H9 (cell line): Measurements from ENCODE around the gene DNAJC21. TPM values are rescaled to one million over a fixed set of nuclear protein-coding genes. Genes with fewer than 3 reads are reported as not detected.

ENCODE experiments used
- DNase-seq: peaks from one replicate; pipeline ENCODE4 v3.0.0-alpha.2; 2017
- H2AFZ ChIP-seq: one replicate; pipeline ENCODE4 v1.6.1; 2013; ENCODE audit warnings: mild to moderate bottlenecking, low read length, control low read depth, moderate library complexity
- H2AK5ac ChIP-seq: 2 replicates; pipeline ENCODE4 v1.6.1; 2013; ENCODE audit warnings: low read length, control low read depth, mixed read lengths; ENCODE audit not compliant: insufficient read length
- H2BK120ac ChIP-seq: one replicate; pipeline ENCODE4 v1.6.1; 2013; ENCODE audit warnings: low read depth, mild to moderate bottlenecking, low read length, control low read depth, inconsistent platforms; ENCODE audit not compliant: poor library complexity, severe bottlenecking
- H2BK12ac ChIP-seq: 2 replicates; pipeline ENCODE4 v1.6.1; 2013; ENCODE audit warnings: low read length, control low read depth, mixed read lengths, low read depth; ENCODE audit not compliant: insufficient read length
- H2BK15ac ChIP-seq: 2 replicates; pipeline ENCODE4 v1.6.1; 2013; ENCODE audit warnings: low read depth, low read length, control low read depth
- H2BK20ac ChIP-seq: one replicate; pipeline ENCODE4 v1.6.1; 2013; ENCODE audit warnings: low read depth, mild to moderate bottlenecking, low read length, control low read depth, inconsistent platforms; ENCODE audit not compliant: poor library complexity, severe bottlenecking
- H2BK5ac ChIP-seq: 2 replicates; pipeline ENCODE4 v1.6.1; 2013; ENCODE audit warnings: low read length, control low read depth, mixed read lengths; ENCODE audit not compliant: insufficient read length
- H3K14ac ChIP-seq: 2 replicates; pipeline ENCODE4 v1.6.1; 2013; ENCODE audit warnings: low read length, control low read depth; ENCODE audit not compliant: insufficient read depth
- H3K18ac ChIP-seq: 2 replicates; pipeline ENCODE4 v1.6.1; 2013; ENCODE audit warnings: low read depth, mild to moderate bottlenecking, mixed read lengths, low read length, control low read depth; ENCODE audit not compliant: insufficient read length
- H3K23ac ChIP-seq: 2 replicates; pipeline ENCODE4 v1.6.1; 2013; ENCODE audit warnings: low read length, control low read depth, mixed read lengths, low read depth; ENCODE audit not compliant: insufficient read length
- H3K23me2 ChIP-seq: 2 replicates; pipeline ENCODE4 v1.6.1; 2013; ENCODE audit warnings: low read depth, mild to moderate bottlenecking, mixed read lengths, low read length, control low read depth; ENCODE audit not compliant: insufficient read length, poor library complexity, severe bottlenecking
- H3K27ac ChIP-seq: 2 replicates; pipeline ENCODE4 v1.5.1; 2013; ENCODE audit warnings: low read length, control low read depth, mixed read lengths, low read depth; ENCODE audit not compliant: insufficient read length
- H3K27me3 ChIP-seq: 2 replicates; pipeline ENCODE4 v1.6.1; 2013; ENCODE audit warnings: low read length, control low read depth, inconsistent platforms; ENCODE audit not compliant: insufficient read depth
- H3K4ac ChIP-seq: 2 replicates; pipeline ENCODE4 v1.6.1; 2013; ENCODE audit warnings: low read depth, mild to moderate bottlenecking, control low read depth, inconsistent platforms, low read length, moderate library complexity
- H3K4me1 ChIP-seq: 2 replicates; pipeline ENCODE4 v1.6.1; 2013; ENCODE audit warnings: low read length, control low read depth, inconsistent platforms; ENCODE audit not compliant: insufficient read depth
- H3K4me2 ChIP-seq: 2 replicates; pipeline ENCODE4 v1.6.1; 2013; ENCODE audit warnings: low read length, control low read depth, mixed read lengths; ENCODE audit not compliant: insufficient read length, insufficient read depth
- H3K56ac ChIP-seq: 2 replicates; pipeline ENCODE4 v1.6.1; 2013; ENCODE audit warnings: low read depth, mild to moderate bottlenecking, mixed read lengths, low read length, control low read depth; ENCODE audit not compliant: insufficient read length
- H3K79me1 ChIP-seq: 2 replicates; pipeline ENCODE4 v1.6.1; 2013; ENCODE audit warnings: low read depth, mild to moderate bottlenecking, moderate library complexity, low read length, control low read depth, inconsistent platforms; ENCODE audit not compliant: insufficient read depth, poor library complexity, severe bottlenecking
- H3K79me2 ChIP-seq: 2 replicates; pipeline ENCODE4 v1.6.1; 2013; ENCODE audit warnings: low read length, control low read depth, inconsistent platforms; ENCODE audit not compliant: insufficient read depth
- H3K9ac ChIP-seq: 2 replicates; pipeline ENCODE4 v1.6.1; 2013; ENCODE audit warnings: low read length, control low read depth, mixed read lengths; ENCODE audit not compliant: insufficient read length; ENCODE audit errors: extremely low read depth
- H3K9me3 ChIP-seq: one replicate; pipeline ENCODE4 v1.6.1; 2013; ENCODE audit warnings: low read depth, low read length, inconsistent platforms; ENCODE audit not compliant: control insufficient read depth
- H3T11ph ChIP-seq: one replicate; pipeline ENCODE4 v1.6.1; 2013; ENCODE audit warnings: mild to moderate bottlenecking, low read length, control low read depth, inconsistent platforms
- H4K20me1 ChIP-seq: one replicate; pipeline ENCODE4 v1.6.1; 2013; ENCODE audit not compliant: control insufficient read depth, insufficient read length, insufficient read depth
- H4K5ac ChIP-seq: 2 replicates; pipeline ENCODE4 v1.6.1; 2013; ENCODE audit warnings: low read depth, mild to moderate bottlenecking, mixed read lengths, low read length, control low read depth; ENCODE audit not compliant: insufficient read length
- H4K8ac ChIP-seq: replicated peaks from 2 replicates; pipeline ENCODE4 v1.6.1; 2013; ENCODE audit warnings: low read length, control low read depth, mixed read lengths, low read depth; ENCODE audit not compliant: insufficient read length
- H4K91ac ChIP-seq: 2 replicates; pipeline ENCODE4 v1.6.1; 2013; ENCODE audit warnings: low read depth, mild to moderate bottlenecking, moderate library complexity, mixed read lengths, low read length, control low read depth; ENCODE audit not compliant: insufficient read length
- H3K27ac Mint-ChIP-seq, 3 experiments: 2 replicates in 2 of 3; 3 replicates in 1 of 3; pipeline ENCODE4 v1.8.0; 2020 to 2021; ENCODE audit warnings: mixed read lengths in 3 of 3, mild to moderate bottlenecking in 1 of 3, moderate library complexity in 1 of 3
- H3K27me3 Mint-ChIP-seq: 2 replicates; pipeline ENCODE4 v1.8.0; 2021; ENCODE audit warnings: low read depth, mild to moderate bottlenecking, moderate library complexity, mixed read lengths
- H3K36me3 Mint-ChIP-seq, 3 experiments: 2 replicates in 2 of 3; 3 replicates in 1 of 3; pipeline ENCODE4 v1.8.0; 2020 to 2021; ENCODE audit warnings: low read depth in 3 of 3, mixed read lengths in 3 of 3; ENCODE audit not compliant: insufficient read depth in 1 of 3
- H3K4me1 Mint-ChIP-seq, 2 experiments: 2 replicates each; pipeline ENCODE4 v1.8.0; 2020; ENCODE audit warnings: mixed read lengths in 2 of 2
- H3K4me3 Mint-ChIP-seq, 2 experiments: 2 replicates in 1 of 2; 3 replicates in 1 of 2; pipeline ENCODE4 v1.8.0; 2020 to 2021; ENCODE audit warnings: mild to moderate bottlenecking in 2 of 2, mixed read lengths in 2 of 2, moderate library complexity in 1 of 2
- H3K9me3 Mint-ChIP-seq, 2 experiments: 2 replicates in 1 of 2; 3 replicates in 1 of 2; pipeline ENCODE4 v1.8.0; 2020; ENCODE audit warnings: mild to moderate bottlenecking in 2 of 2, mixed read lengths in 2 of 2, moderate library complexity in 1 of 2
- WGBS: extraction: QIAGEN DNeasy Blood & Tissue Kit; methylation state at CpG from one replicate; pipeline ENCODE4 v1.1.7; 2013; ENCODE audit warnings: missing lambda C conversion rate, low lambda C conversion rate, mixed read lengths; ENCODE audit not compliant: insufficient read length; ENCODE audit errors: extremely low coverage; 5-methylcytosine and 5-hydroxymethylcytosine counted together
- total RNA-seq: library from RNA; stranded (reverse); gene quantifications from 2 replicates; pipeline ENCODE4 v1.2.1, GENCODE V29; 2021
- TF ChIP-seq, protein P1 (sequence below): fragments of 200-600 bp; sonication (generic); conservative IDR thresholded peaks from 3 replicates; pipeline ENCODE4 v1.8.0; 2021; ENCODE audit warnings: antibody characterized with exemption, mild to moderate bottlenecking

The DNAJC21 gene
- total RNA-seq, 1 experiment from 2014 or later = 50.4 TPM

DNA sequence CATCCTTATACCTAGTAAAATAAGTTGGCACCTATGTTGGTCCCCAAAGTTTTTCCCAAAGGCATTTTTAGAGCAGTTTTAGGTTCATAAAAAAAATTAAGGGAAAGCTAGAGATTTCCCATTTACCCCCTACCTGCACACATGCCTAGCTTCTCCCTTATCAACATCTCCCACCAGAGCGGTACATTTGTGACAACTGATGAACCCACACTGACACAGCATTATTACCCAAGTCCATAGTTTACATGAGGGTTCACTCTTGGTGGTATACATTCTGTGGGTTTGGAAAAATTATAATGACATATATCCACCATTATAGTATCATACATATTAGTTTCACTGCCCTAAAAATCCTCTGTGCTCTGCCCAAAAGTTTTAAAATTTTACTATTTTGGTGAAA, 26.1 kb upstream of the DNAJC21 start:
- Histone ChIP-seq H2BK12ac (no peak overlapping the region), H2BK15ac (no peak overlapping the region), H2BK20ac (no peak overlapping the region), H3T11ph (no peak overlapping the region), H3K79me1 (no peaks in the 10 kb centered on the region), H3K27ac (no peak overlapping the region), H3K4ac (no peak overlapping the region), H4K20me1 (no peaks in the 10 kb centered on the region), H3K9ac (no peak overlapping the region), H4K5ac (no peak overlapping the region), H4K91ac (no peak overlapping the region), H3K23me2 (no peaks in the 10 kb centered on the region), H2BK120ac (no peak overlapping the region), H3K79me2 (no peaks in the 10 kb centered on the region), H3K9me3 (no peaks in the 10 kb centered on the region), H3K4me1 (no peaks in the 10 kb centered on the region), H3K4me2 (no peak overlapping the region), H3K18ac (no peak overlapping the region), H3K14ac (no peak overlapping the region), H3K56ac (no peak overlapping the region), H4K8ac (no peak overlapping the region), H2AFZ (no peak overlapping the region), H3K27me3 (no peaks in the 10 kb centered on the region), H3K23ac (no peak overlapping the region), H2BK5ac (no peak overlapping the region), H2AK5ac (no peak overlapping the region)
- H3K4me3 Mint-ChIP-seq = no peak overlapping the region
- H3K36me3 Mint-ChIP-seq = peaks cover 9 to 31% (median 24%) of the 10 kb centered on the region in 3 experiments; a peak in 5 of 7 replicates
- DNase-seq = no peak
- H3K4me1 Mint-ChIP-seq = peaks cover 6 to 11% of the 10 kb centered on the region in 2 experiments
- H3K27ac Mint-ChIP-seq = no peak overlapping the region
- TF ChIP-seq, protein P1, sequence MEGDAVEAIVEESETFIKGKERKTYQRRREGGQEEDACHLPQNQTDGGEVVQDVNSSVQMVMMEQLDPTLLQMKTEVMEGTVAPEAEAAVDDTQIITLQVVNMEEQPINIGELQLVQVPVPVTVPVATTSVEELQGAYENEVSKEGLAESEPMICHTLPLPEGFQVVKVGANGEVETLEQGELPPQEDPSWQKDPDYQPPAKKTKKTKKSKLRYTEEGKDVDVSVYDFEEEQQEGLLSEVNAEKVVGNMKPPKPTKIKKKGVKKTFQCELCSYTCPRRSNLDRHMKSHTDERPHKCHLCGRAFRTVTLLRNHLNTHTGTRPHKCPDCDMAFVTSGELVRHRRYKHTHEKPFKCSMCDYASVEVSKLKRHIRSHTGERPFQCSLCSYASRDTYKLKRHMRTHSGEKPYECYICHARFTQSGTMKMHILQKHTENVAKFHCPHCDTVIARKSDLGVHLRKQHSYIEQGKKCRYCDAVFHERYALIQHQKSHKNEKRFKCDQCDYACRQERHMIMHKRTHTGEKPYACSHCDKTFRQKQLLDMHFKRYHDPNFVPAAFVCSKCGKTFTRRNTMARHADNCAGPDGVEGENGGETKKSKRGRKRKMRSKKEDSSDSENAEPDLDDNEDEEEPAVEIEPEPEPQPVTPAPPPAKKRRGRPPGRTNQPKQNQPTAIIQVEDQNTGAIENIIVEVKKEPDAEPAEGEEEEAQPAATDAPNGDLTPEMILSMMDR = no peak
- WGBS = no CpG with 5 or more reads among the region's 1 CpG
- no peaks in the 10 kb centered on the region for H3K27me3 Mint-ChIP-seq
- no peaks in the 10 kb centered on the region for H3K9me3 Mint-ChIP-seq
